ENCODE data around the gene CACTIN.

CACTIN gene

DNA sequence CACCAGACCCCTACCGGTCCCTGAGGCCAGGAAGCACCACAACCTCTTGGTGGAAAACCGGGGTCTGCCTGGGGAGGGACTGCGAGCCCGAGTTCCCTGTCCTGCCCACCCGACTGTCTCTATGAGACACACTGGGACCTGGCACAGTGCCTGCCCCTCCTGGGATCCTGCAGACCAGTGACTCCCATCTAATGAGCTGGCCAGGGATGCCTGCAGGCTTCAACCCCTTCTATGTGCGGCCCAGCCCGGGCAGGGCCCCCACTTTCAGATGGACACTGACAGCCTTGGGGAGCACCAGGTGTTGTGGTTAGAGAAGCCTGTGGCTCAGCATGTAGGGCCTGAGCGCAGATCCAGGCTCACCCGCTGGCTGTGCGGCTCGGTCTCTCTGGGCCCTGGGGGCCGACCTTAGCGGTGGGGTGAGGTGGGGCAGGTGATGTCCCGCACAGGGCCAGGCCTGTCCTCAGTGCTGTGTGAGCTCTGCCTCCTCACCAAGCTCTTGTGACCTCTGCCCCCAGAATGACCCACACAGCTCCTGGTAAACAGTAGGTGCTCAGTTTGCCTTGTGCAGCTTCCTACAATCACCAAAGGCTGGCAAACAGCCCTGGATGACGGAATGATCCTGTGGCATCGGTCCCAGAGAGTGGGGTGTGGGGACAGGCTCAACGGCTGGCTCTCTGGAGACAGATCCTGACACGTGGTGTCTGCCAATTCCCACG is 17.9 kb upstream of the CACTIN start:
- Mint-ChIP-seq H3K36me3 (ENCODE audit: low read depth) (peaks cover 6% of the 10 kb centered on the region), H3K4me1 (no peaks in the 10 kb centered on the region), H3K27me3 (ENCODE audit: low read depth, poor library complexity) (no peaks in the 10 kb centered on the region), H3K27ac (no peak overlapping the region), H3K4me3 (no peak overlapping the region), H3K9me3 (no peaks in the 10 kb centered on the region)
- no peak for TF ChIP-seq CTCF (IDR thresholded peaks at IDR 0.05)
- DNase-seq: no peak

GRCh38 chr19:3643674-3644313 is 17.2 kb upstream of the CACTIN start:
- DNase-seq: no peak
- TF ChIP-seq CTCF (IDR thresholded peaks at IDR 0.05): no peak
- peaks cover 9% of the 10 kb centered on the region for H3K36me3 Mint-ChIP-seq (ENCODE audit: low read depth)
- no peaks in the 10 kb centered on the region for H3K27me3 Mint-ChIP-seq (ENCODE audit: low read depth, poor library complexity)
- H3K4me1 Mint-ChIP-seq: no peaks in the 10 kb centered on the region
- H3K27ac Mint-ChIP-seq: no peak overlapping the region
- no peak overlapping the region for H3K4me3 Mint-ChIP-seq
- no peaks in the 10 kb centered on the region for H3K9me3 Mint-ChIP-seq

DNA sequence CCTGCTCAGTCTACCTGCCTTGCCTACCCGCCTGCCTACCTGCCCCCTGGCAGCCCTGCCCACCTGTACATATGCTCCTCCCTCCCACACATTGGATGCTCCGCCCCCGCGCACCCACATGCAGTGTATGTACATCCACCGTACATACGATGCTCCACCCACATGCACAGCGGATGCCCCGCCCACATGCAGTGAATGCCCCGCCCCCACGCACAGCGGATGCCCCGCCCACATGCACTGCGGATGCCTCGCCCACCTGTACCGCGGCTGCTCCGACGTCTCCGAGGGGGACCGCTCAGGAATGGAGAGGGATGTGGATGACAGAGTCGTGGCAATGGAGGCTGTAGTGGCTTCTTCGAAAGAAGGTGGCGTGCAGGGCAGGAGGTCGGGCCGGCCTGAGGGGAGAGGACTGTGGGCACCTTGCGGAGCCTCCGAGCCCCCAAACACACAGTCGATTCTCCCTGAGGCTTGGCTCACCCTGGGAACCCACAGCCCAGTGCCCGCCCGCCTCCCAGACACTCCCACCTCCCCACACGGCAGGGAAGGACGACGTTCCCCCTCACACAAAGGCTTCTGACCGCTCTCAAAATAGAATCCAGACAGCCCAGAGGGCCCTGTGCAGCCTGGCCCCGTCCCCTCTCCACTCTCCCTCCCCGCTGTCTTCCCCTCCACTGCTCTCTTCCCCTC is 16.5 kb upstream of the CACTIN start:
- no peak for TF ChIP-seq CTCF (IDR thresholded peaks at IDR 0.05)
- H3K4me3 Mint-ChIP-seq: no peak overlapping the region
- peaks cover 13% of the 10 kb centered on the region for H3K36me3 Mint-ChIP-seq (ENCODE audit: low read depth)
- peak; percentile 65 for DNase-seq
- H3K4me1 Mint-ChIP-seq: no peaks in the 10 kb centered on the region
- no peaks in the 10 kb centered on the region for H3K27me3 Mint-ChIP-seq (ENCODE audit: low read depth, poor library complexity)
- H3K9me3 Mint-ChIP-seq: no peaks in the 10 kb centered on the region
- no peak overlapping the region for H3K27ac Mint-ChIP-seq

DNA sequence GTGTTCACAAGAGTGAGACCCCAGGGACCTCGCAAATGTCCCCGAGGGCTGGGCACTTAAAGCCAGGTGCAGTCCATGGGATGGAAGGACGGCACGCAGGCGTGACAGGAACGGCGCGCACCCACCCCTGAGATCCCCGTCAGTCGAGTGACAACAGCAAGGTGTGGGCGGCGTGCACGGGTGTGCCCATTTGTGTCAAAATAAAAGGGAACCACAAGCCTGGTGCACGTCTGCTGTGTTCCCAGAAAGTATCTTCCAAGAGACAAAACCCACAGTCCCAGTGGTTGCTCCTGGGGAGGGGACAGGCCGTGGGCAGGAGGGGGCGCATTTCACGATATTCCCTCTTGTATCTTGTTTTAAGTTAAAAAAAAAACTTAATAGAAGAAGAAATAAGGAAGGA is 15.7 kb upstream of the CACTIN start:
- TF ChIP-seq CTCF (IDR thresholded peaks at IDR 0.05): no peak

DNA sequence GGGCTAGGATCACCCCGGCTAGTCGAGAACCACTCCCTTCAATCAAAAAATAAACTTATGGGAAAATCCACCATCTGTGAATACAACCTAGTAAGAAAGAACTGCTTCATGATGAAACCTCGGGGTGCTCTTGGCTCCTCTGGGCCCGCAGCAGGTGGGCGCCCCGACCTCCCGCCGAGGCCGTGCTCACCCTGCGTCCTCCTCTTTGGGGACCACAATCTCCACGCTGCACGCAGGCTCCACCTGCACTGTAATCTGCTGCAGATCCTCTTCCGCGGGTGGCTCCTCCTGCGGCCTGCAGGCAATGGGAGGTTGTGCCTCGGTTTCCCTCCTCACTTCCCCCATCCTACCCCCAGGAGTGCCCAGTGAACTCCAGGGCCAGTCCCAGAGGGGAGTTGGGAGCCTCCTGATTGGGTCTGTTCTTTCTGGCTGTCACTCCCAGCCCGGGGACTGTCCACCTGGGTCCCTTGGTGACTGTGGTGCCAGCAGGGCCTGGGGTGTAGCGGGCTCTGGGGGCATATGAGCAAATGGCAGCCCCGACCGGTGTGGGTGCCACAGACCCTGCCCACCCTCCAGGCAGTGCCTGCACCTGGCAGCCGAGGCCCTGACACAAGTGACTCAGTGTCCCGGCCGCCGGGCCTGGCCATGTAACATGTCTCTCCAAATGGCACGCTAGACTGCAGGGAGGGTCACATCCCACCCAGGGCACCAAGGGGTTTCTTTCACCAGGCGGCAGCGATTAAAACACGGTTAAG is 15.1 kb upstream of the CACTIN start:
- Mint-ChIP-seq H3K9me3 (no peaks in the 10 kb centered on the region), H3K27ac (no peak overlapping the region), H3K4me1 (no peaks in the 10 kb centered on the region), H3K4me3 (no peak overlapping the region), H3K36me3 (ENCODE audit: low read depth) (peaks cover 13% of the 10 kb centered on the region), H3K27me3 (ENCODE audit: low read depth, poor library complexity) (no peaks in the 10 kb centered on the region)
- DNase-seq: no peak
- no peak for TF ChIP-seq CTCF (IDR thresholded peaks at IDR 0.05)

More for the DNA sequence above, 15.7 kb upstream of the CACTIN start:
- no peaks in the 10 kb centered on the region for H3K9me3 Mint-ChIP-seq
- DNase-seq: no peak
- H3K27me3 Mint-ChIP-seq (ENCODE audit: low read depth, poor library complexity): no peaks in the 10 kb centered on the region
- H3K4me1 Mint-ChIP-seq: no peaks in the 10 kb centered on the region
- no peak overlapping the region for H3K4me3 Mint-ChIP-seq
- peaks cover 13% of the 10 kb centered on the region for H3K36me3 Mint-ChIP-seq (ENCODE audit: low read depth)
- H3K27ac Mint-ChIP-seq: no peak overlapping the region

All from nephron progenitor cell (in vitro differentiated cells).